ENCODE data around the gene ZNG1C.
"Not testable (repeated sequence)": the region's sequence is repeated elsewhere in the genome, so short reads cannot be mapped to it uniquely, and the experiment has no call there.

ZNG1C gene

DNA sequence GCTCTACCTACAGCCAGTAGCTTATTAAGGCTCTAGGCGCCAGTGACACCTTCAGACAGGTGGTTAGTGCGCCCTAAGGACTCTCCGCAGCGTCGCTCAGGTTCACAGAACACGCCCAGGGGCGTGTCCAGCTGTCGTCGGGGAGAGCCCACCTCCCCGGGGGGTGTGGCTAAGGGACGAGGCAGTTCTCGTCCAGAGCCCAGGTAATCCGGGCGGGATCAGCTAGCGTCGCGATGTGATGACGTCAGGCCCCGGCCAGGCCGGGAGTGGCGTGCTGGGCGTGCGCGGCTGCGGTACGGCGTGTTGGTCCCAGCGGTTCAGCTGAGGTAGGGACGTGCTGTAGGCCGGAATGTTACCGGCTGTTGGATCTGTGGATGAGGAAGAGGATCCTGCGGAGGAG lies at the start of gene ZNG1C:
Gene ZNG1C, plus strand, starts transcription at position 301 of the 400 bp plus-strand sequence. Its CDS starts 49 bp downstream, at position 350.
- not testable (repeated sequence) for DNase-seq

DNA sequence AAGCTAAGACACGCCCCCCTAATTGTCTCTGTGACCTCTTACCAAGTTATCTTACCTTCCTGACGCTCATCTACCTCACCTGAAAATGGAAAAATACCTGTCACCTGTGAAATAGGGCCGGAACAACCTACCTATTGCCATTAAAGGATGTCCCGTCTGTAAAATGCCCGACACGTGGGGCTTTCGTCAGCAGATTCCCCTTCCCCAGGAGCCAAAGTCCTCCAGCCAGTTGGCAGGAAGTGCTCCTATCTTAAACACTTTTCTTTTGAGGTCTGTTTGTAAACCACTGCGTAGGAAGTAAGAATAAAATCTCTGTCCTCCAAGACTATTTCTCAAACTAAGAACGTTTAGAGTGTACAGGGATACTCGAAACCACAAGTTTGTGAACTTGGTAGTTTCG lies 654 bp downstream of the ZNG1C start:
- DNase-seq, result not testable (repeated sequence)

GRCh38 chr9:68281041-68281440 lies 39.3 kb downstream of the ZNG1C start:
- DNase-seq, result not testable (repeated sequence)

- not testable (repeated sequence) for DNase-seq
Measured at GRCh38 chr9:68302567-68302966, 60.8 kb downstream of the ZNG1C start, which contains the start of gene FOXD4L3. Gene FOXD4L3, plus strand, starts transcription at chr9:68302867. Its CDS starts 85 bp downstream, at chr9:68302952.

DNA sequence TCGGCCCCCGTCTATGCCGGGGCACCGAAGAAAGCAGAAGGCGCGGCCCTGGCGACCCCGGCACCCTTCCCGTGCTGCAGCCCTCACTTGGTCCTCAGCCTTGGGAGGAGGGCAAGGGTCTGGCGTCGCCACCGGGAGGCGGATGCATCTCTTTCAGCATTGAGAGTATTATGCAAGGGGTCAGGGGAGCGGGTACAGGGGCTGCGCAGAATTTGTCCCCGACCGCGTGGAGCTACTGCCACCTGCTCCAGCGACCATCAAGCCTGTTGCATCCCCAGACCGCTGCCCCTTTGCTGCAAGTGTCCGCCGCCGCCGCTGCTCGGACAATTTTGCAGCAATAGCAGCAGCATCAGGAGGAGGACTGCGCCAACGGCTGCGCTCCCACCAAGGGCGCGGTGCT lies 62.0 kb downstream of the ZNG1C start:
- not testable (repeated sequence) for DNase-seq

- not testable (repeated sequence) for DNase-seq
Measured at GRCh38 chr9:68304212-68304611, 62.4 kb downstream of the ZNG1C start.

- DNase-seq, result not testable (repeated sequence)
Measured at GRCh38 chr9:68304777-68305176, 63.0 kb downstream of the ZNG1C start.

DNA sequence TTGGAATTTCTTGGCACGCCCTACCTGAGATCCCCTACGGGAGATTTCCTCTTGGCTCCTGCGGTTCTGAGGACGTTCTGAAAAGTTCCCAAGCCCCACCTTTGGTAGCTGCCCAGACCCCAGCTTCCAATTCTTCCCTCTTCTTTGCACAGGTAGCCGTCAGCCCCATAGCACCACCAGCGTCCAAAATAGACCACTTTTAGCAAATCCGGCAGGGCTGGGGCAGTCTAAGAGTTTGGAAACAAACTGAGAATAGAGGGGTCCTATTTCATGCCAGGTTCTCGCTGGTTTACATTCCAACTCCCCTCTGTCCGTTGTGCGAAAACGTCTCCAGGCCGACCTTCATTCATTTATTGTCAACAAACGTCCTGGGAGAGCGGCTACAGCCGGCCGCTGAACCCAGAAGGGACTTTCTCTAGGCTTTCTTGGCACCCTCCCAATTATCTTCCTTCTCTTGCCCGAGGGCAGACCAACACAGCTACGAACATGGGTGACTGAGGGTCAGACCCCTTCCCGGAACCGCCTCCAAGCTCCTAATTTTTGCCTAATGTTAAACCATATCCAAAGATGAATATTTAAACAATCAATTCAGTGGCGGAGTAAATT lies 64.0 kb downstream of the ZNG1C start:
- not testable (repeated sequence) for DNase-seq

GRCh38 chr9:68306391-68306964 lies 64.7 kb downstream of the ZNG1C start:
- not testable (repeated sequence) for DNase-seq

- not testable (repeated sequence) for DNase-seq
Measured at GRCh38 chr9:68307127-68307526, 65.3 kb downstream of the ZNG1C start.

GRCh38 chr9:68307654-68308053 lies 65.9 kb downstream of the ZNG1C start:
- DNase-seq, result not testable (repeated sequence)

DNA sequence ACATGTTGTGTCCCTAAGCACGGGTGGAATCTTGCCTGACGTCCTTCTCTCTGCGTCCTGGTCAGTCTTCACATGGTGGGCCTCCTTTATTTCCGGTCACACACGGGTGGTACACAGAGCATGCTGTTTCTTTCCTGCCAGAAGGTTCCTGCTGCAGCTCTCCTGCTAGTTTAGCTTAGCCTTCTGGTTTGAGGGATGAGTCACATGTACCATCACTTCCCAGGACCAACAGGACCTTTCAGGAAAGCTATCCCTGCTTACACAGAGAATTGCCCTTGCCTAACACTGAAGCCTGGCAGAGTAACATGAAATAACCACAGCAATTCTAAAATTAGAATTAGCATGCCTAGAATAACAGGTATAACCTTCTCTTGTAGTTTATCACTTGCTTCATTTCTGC lies 69.4 kb downstream of the ZNG1C start:
- DNase-seq, result not testable (repeated sequence)

DNA sequence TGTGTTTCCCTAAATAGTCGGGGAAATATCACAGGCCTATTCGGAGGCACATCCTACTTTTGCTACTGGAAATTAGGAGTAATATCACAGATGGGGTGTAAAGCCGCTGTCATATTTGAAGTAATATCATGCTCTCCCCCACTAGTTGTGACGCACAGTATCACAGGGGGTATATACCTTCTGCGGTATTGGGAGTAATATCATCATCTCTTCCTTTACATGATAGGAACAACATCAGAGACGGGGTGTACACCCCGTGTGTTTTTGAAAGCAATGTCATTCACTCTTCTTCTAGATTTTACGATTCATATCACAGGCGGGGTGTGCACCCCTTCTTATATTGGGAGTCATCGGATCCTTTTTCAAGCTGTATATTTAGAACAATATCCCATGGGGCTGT lies 76.4 kb downstream of the ZNG1C start:
- DNase-seq, result not testable (repeated sequence)

DNA sequence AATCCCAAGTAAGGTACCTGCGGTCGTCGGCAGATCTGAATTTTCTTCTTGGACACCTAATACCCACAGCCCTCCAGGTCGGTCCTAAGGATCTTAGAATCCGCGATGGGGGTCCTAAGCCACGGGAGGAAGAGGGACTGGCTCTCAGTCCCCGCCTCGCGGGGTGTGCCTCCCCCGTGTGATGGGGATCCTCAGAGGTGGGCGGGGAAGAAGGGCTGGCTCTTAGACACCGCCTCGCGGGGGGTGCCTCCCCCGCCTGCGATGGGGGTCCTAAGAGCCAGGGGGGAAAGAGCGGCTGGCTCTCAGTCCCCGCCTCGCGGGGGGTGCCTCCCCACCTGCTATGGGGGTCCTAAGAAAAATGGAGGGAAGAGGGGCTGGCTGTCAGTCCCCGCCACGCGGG lies 82.0 kb downstream of the ZNG1C start:
- not testable (repeated sequence) for DNase-seq

DNA sequence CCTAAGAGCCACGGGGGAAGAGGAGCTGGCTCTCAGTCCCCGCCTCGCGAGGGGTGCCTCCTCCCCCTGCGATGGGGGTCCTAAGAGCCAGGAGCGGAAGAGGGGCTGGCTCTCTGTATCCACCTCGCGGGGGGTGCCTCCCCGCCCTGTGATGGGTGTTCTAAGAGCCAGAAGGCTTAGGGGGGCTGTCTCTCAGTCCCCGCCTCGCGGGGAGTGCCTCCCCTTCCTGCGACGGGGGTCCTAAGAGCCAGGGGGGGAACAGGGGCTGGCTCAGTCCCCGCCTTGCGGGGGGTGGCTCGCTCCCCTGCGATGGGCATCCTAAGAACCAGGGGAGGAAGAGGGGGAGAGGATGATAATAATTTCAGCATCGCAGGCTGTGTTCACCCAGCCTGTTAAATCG lies 82.7 kb downstream of the ZNG1C start:
- DNase-seq, result not testable (repeated sequence)

DNA sequence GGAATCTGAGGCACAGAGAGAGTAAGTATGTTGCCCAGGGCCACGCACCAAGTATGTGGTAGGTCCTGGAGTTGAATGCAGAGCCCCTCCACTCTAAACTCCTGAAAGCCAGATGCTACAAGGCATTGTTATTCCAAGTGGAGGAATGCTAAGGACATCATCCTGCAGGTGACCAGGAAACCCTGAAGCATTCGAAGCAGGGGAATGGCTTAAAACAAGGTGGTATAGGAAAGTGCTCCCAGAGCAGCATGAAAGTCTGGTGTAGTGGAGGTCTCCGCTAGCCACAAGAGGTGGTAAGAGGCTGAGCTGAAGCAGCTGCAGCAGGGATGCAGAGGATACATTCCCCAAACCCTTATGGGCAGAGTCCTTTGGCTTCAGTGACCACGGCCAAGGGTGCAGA lies 87.3 kb downstream of the ZNG1C start:
- DNase-seq, result not testable (repeated sequence)

DNA sequence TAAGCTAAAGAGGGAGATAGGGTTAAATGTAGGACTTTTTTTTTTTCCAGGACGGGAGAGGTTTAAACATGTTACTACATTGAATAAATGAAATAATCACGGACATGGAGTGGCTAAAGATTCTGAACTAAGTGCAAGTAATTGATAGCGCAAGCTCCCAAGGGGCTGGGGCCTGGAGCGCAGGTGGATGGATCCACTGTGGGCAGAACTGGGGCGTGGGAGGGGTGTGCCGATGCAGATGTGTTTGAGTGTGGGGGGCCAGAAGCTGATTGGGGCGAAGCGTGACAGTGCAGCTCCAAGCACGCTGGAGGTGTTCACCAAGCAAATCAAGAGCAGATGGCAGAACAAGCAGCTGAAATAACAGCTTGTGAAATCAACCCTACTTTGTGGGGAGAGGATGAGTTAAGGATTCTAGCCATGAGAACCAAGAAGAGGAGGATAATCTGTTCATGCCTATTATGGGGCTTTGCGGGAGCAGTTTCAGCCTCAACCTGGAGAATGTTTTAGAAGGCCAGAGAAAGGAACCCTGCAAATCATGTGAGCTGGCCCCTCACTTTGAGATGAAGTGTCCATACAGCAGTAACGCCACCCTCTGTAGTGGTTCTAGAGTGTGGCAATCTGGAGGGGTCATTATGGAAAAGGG lies 88.9 kb downstream of the ZNG1C start:
- not testable (repeated sequence) for DNase-seq

- DNase-seq, result not testable (repeated sequence)
Measured at GRCh38 chr9:68332122-68332521, 90.3 kb downstream of the ZNG1C start.

DNA sequence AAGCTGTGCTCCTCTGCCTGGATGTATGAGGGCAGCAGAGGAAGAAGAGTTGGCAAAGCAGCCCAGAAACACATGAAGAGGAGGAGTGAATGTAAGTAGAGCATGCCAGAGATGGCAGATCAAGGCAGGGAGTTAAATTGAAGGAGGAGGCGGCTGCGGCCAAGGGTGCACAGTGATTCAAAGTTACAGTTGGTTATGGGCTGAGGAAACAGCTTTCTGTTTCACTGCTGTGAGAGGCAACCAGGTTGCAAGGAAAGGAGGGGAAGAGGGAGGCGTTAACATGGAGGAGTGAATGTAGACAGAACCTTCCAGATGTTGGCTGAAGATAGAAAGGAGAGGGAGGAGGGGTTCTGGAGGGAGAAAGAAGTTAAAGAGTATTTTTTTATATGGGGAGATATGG lies 94.2 kb downstream of the ZNG1C start:
- not testable (repeated sequence) for DNase-seq

DNA sequence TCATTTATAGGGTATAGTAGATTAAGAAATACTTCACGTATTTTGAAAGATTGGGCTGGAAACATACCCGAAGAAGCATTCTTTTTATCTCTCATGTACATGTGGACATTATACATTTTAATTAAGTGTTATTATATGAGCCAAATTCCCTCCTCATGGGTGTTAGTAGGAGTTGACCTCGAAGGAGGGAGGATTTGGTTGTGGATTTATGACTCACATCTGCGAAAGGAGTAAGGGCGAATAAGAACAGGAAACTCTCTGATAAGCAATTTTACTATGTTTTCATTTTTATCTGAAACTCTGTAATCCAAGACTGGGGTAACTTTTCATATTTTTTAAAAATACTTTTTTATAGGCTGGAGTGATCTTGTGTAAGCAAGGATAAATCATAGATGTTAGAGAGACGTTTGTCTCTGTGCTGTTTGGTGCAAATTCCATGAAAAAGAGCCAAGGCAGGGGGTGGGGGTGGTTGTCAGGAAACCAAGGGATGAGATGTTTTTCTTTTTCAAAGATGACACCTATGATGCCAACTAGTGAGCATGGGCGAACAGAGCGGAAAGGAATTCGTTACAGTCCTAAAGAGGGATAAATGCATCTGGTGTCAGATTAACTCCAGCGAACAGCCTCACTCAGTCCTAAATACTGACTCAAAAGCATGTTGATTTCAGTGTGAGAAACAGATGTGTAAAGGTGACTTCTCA lies 95.0 kb downstream of the ZNG1C start:
- not testable (repeated sequence) for DNase-seq

GRCh38 chr9:68338000-68338399 lies 96.2 kb downstream of the ZNG1C start:
- DNase-seq, result not testable (repeated sequence)

DNA sequence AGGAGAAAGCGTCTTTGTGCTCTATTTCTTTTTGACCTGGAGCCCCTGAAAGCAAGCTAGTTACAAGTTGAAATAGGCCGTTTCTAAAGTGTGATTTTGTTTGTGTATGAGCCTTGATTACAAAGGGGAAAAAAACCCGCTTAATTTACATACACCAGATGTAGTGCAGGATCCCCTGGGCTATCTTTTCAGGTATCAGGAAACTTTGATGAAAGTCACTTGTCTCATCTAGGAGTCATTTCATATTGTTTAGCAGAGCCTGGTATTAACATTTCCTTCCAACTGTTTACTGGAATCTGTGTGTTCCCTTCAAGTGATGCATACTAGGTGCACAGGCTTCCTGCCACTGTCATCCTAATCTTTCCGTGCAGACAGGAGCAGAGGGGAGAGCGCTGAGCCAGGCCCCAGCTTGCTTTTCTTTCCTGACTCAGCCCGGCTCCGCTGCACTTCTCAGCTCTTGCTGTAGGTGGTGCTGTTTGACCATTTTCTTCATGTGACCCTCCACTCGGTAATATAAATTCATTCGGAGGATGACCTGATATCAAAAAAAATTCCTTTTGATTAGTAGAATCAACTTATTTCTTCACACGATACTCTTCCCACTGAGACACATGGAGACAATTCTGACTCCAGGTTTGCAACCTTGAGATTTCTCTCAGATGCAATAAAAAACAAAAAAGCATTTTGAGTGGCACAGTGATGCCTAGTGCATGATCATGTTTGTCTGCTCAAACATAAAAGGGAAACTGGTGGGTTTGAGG lies 100.7 kb downstream of the ZNG1C start:
- DNase-seq, result not testable (repeated sequence)

GRCh38 chr9:68343242-68343641 lies 101.5 kb downstream of the ZNG1C start:
- not testable (repeated sequence) for DNase-seq

Measured in stimulated activated CD4-positive, alpha-beta T cell treated with anti-CD3 and anti-CD28 coated beads, Interleukin-4, amount 100 ng/mL, for 4 hours (primary cell).